ENCODE results near the gene MGAT4A.

The MGAT4A gene

DNA sequence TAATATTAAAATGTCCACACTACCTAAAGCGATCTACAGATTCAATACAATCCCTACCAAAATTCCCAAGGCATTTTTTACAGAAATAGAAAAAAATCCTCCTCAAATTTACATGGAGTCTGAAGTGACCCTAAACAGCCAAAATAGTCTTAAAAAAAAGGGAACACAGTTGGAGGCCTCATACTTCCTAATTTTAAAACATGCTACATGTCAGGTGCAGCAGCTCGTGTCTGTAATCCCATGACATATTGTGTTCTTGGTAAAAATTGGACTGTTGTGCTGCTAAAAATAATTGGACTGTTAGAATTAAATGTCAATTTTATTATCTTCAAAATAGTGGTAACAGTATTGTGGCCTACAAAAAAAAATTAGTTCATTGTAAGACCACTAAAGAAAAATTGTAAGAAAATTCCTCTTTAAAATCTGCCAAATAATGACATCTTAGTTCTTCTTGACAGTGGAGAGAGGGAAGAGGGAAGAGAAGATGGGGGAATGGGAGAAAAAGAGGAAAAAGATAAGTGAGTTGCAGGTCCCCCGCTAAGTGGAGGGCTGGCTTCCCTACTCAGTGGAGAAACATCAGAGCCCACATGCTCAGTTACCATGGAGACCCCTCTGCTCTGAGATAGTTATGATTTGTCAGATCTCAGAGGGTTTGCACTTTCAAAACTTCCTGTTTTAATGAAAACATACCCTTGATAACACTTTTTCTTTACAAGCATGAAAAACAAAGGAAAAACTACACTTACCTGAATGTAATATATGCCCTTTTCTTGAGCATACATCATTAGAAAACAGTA is 76.0 kb downstream of the MGAT4A start:
- TF ChIP-seq, protein P1, sequence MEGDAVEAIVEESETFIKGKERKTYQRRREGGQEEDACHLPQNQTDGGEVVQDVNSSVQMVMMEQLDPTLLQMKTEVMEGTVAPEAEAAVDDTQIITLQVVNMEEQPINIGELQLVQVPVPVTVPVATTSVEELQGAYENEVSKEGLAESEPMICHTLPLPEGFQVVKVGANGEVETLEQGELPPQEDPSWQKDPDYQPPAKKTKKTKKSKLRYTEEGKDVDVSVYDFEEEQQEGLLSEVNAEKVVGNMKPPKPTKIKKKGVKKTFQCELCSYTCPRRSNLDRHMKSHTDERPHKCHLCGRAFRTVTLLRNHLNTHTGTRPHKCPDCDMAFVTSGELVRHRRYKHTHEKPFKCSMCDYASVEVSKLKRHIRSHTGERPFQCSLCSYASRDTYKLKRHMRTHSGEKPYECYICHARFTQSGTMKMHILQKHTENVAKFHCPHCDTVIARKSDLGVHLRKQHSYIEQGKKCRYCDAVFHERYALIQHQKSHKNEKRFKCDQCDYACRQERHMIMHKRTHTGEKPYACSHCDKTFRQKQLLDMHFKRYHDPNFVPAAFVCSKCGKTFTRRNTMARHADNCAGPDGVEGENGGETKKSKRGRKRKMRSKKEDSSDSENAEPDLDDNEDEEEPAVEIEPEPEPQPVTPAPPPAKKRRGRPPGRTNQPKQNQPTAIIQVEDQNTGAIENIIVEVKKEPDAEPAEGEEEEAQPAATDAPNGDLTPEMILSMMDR (IDR thresholded peaks at IDR 0.05; ENCODE audit: low read length), result no peak
- TF ChIP-seq EZH2phosphoT487 (IDR thresholded peaks at IDR 0.05; ENCODE audit: low read length), result no peak
- no peak for TF ChIP-seq EZH2 (optimal IDR thresholded peaks at IDR 0.05; ENCODE audit: low read depth, low read length)
- DNase-seq, result no peak
- Histone ChIP-seq H4K20me1 (ENCODE audit: insufficient read depth, low read length) (no peaks in the 10 kb centered on the region), H2AFZ (ENCODE audit: low read length) (no peak overlapping the region), H3K9me2 (replicated peaks; ENCODE audit: insufficient read depth, low read length) (no peaks in the 10 kb centered on the region), H3F3A (ENCODE audit: insufficient read depth, low read length) (no peaks in the 10 kb centered on the region), H3K4me3 (ENCODE audit: low read length) (no peak overlapping the region), H3K27ac (ENCODE audit: low read length) (no peak overlapping the region), H3K79me2 (ENCODE audit: low read length) (no peaks in the 10 kb centered on the region), H3K4me1 (ENCODE audit: low read length) (no peaks in the 10 kb centered on the region), H3K4me2 (ENCODE audit: low read depth, low read length) (no peak overlapping the region), H3K27me3 (replicated peaks; ENCODE audit: insufficient read depth, low read length) (no peaks in the 10 kb centered on the region), H3K9ac (ENCODE audit: low read length) (no peak overlapping the region), H3K9me3 (replicated peaks; ENCODE audit: insufficient read depth, low read length) (no peaks in the 10 kb centered on the region), H3K36me3 (replicated peaks; ENCODE audit: insufficient read depth, low read length) (no peaks in the 10 kb centered on the region)

DNA sequence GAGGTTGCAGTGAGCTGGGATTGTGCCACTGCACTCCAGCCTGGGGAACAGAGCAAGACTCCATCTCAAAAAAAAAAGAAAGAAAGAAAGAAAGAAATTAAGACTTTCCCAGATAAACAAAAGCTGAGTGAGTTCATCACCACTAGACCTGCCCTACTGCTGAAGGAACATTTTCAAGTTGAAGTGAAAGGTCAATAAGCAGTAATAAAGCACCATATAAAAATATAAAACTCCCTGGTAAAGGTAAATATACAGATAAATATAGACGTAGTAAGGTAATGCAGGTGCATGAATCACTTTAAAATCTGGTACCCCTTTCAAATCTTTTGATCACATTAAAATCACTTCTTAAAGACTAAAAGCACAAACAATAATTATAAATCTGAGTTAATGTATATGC is 79.9 kb downstream of the MGAT4A start:
- TF ChIP-seq, protein P1 (IDR thresholded peaks at IDR 0.05; ENCODE audit: low read length), result no peak
- TF ChIP-seq EZH2phosphoT487 (IDR thresholded peaks at IDR 0.05; ENCODE audit: low read length) (no peak), EZH2 (optimal IDR thresholded peaks at IDR 0.05; ENCODE audit: low read depth, low read length) (no peak)
- Histone ChIP-seq H3K9me2 (replicated peaks; ENCODE audit: insufficient read depth, low read length) (no peaks in the 10 kb centered on the region), H3K4me3 (ENCODE audit: low read length) (no peak overlapping the region), H4K20me1 (ENCODE audit: insufficient read depth, low read length) (no peaks in the 10 kb centered on the region), H3K27me3 (replicated peaks; ENCODE audit: insufficient read depth, low read length) (no peaks in the 10 kb centered on the region), H2AFZ (ENCODE audit: low read length) (no peak overlapping the region), H3K9me3 (replicated peaks; ENCODE audit: insufficient read depth, low read length) (no peaks in the 10 kb centered on the region), H3K36me3 (replicated peaks; ENCODE audit: insufficient read depth, low read length) (no peaks in the 10 kb centered on the region), H3K27ac (ENCODE audit: low read length) (no peak overlapping the region), H3F3A (ENCODE audit: insufficient read depth, low read length) (no peaks in the 10 kb centered on the region), H3K4me1 (ENCODE audit: low read length) (no peaks in the 10 kb centered on the region), H3K9ac (ENCODE audit: low read length) (no peak overlapping the region), H3K4me2 (ENCODE audit: low read depth, low read length) (no peak overlapping the region), H3K79me2 (ENCODE audit: low read length) (no peaks in the 10 kb centered on the region)
- no peak for DNase-seq

DNA sequence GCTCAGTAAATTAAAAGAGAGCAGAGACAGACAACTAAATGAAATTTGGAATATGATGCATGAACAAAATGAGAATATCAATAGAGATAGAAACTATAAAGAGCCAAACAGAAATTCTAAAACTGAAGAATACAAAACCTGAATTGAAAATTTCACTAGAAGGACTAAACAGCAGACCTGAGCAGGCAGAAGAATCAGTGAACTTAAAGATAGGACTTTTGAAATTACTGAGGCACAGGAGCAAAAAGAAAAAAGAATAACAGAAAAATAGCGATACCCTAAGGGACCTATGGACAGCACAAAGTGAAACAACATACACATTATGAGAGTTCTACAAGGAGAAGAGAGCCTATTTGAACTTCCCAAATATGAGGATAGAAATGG is 80.9 kb downstream of the MGAT4A start:
- TF ChIP-seq EZH2phosphoT487 (IDR thresholded peaks at IDR 0.05; ENCODE audit: low read length) (no peak), EZH2 (optimal IDR thresholded peaks at IDR 0.05; ENCODE audit: low read depth, low read length) (no peak)
- no peaks in the 10 kb centered on the region for H3F3A ChIP-seq (ENCODE audit: insufficient read depth, low read length)
- no peaks in the 10 kb centered on the region for H3K79me2 ChIP-seq (ENCODE audit: low read length)
- H3K9ac ChIP-seq (ENCODE audit: low read length), result no peak overlapping the region
- H3K27me3 ChIP-seq (replicated peaks; ENCODE audit: insufficient read depth, low read length), result no peaks in the 10 kb centered on the region
- H4K20me1 ChIP-seq (ENCODE audit: insufficient read depth, low read length), result no peaks in the 10 kb centered on the region
- no peak overlapping the region for H3K4me3 ChIP-seq (ENCODE audit: low read length)
- H2AFZ ChIP-seq (ENCODE audit: low read length), result no peak overlapping the region
- DNase-seq, result no peak
- no peaks in the 10 kb centered on the region for H3K9me3 ChIP-seq (replicated peaks; ENCODE audit: insufficient read depth, low read length)
- no peaks in the 10 kb centered on the region for H3K4me1 ChIP-seq (ENCODE audit: low read length)
- no peak overlapping the region for H3K27ac ChIP-seq (ENCODE audit: low read length)
- no peak overlapping the region for H3K4me2 ChIP-seq (ENCODE audit: low read depth, low read length)
- no peaks in the 10 kb centered on the region for H3K9me2 ChIP-seq (replicated peaks; ENCODE audit: insufficient read depth, low read length)
- no peaks in the 10 kb centered on the region for H3K36me3 ChIP-seq (replicated peaks; ENCODE audit: insufficient read depth, low read length)

Measured in MM.1S (cell line).